Liver (tissue), 9 donors: ENCODE results near the gene PGAM1. TPM values are rescaled to one million over a fixed set of nuclear protein-coding genes. Genes with fewer than 3 reads are reported as not detected.
"Not testable (repeated sequence)": the region's sequence is repeated elsewhere in the genome, so short reads cannot be mapped to it uniquely, and the experiment has no call there.

Source experiments
- DNase-seq: peaks from one replicate; pipeline ENCODE4 v3.0.0-alpha.2; 2017; ENCODE audit warnings: low spot score
- H3K27ac ChIP-seq, 2 donors: one replicate each; pipeline ENCODE4 v1.7.0; 2013; ENCODE audit warnings: inconsistent platforms in 2 of 2, low read length in 2 of 2, control low read depth in 1 of 2, low read depth in 1 of 2, mild to moderate bottlenecking in 1 of 2
- H3K27me3 ChIP-seq, 4 donors: one replicate each; pipeline versions ENCODE4 v1.6.1 to v1.7.0; 2013; ENCODE audit warnings: low read length in 3 of 4, inconsistent platforms in 1 of 4, mild to moderate bottlenecking in 1 of 4, moderate library complexity in 1 of 4; ENCODE audit not compliant: control insufficient read depth in 4 of 4, insufficient read depth in 4 of 4
- H3K36me3 ChIP-seq, 4 donors: one replicate each; pipeline versions ENCODE4 v1.6.1 to v1.7.0; 2013; ENCODE audit warnings: low read length in 3 of 4, mild to moderate bottlenecking in 3 of 4, low read depth in 1 of 4, moderate library complexity in 1 of 4; ENCODE audit not compliant: control insufficient read depth in 4 of 4, insufficient read depth in 3 of 4
- H3K4me1 ChIP-seq, 4 donors: one replicate each; pipeline versions ENCODE4 v1.6.1 to v1.7.0; 2013; ENCODE audit warnings: low read length in 3 of 4, mild to moderate bottlenecking in 3 of 4, moderate library complexity in 1 of 4; ENCODE audit not compliant: control insufficient read depth in 4 of 4, insufficient read depth in 4 of 4
- H3K4me3 ChIP-seq, 3 donors: one replicate each; pipeline versions ENCODE4 v1.6.1 to v1.7.0; 2013; ENCODE audit warnings: low read length in 3 of 3, control low read depth in 1 of 3, low read depth in 1 of 3, mild to moderate bottlenecking in 1 of 3
- H3K9ac ChIP-seq, 2 donors: one replicate each; pipeline ENCODE4 v1.7.0; 2013; ENCODE audit warnings: low read length in 2 of 2, mild to moderate bottlenecking in 2 of 2, moderate library complexity in 2 of 2, control low read depth in 1 of 2, low read depth in 1 of 2
- H3K9me3 ChIP-seq, 4 donors: one replicate each; pipeline versions ENCODE4 v1.6.1 to v1.7.0; 2013; ENCODE audit warnings: low read length in 3 of 4; ENCODE audit not compliant: control insufficient read depth in 4 of 4
- EGR1 ChIP-seq, 2 donors: IDR thresholded peaks; 2 replicates each; pipeline ENCODE4 v1.6.1; 2016 to 2018; ENCODE audit warnings: antibody characterized with exemption in 2 of 2, low read depth in 2 of 2
- FOXA2 ChIP-seq: IDR thresholded peaks from 2 replicates; pipeline ENCODE4 v1.6.1; 2016; ENCODE audit warnings: antibody characterized with exemption
- GABPA ChIP-seq, 2 donors: IDR thresholded peaks in 1 of 2; conservative IDR thresholded peaks in 1 of 2; 2 replicates each; pipeline ENCODE4 v1.6.1; 2016; ENCODE audit warnings: antibody characterized with exemption in 2 of 2, mild to moderate bottlenecking in 1 of 2, moderate library complexity in 1 of 2
- HNF4A ChIP-seq, 2 donors: conservative IDR thresholded peaks; 2 replicates each; pipeline ENCODE4 v1.6.1; 2016; ENCODE audit warnings: antibody characterized with exemption in 2 of 2, mild to moderate bottlenecking in 2 of 2
- HNF4G ChIP-seq: IDR thresholded peaks from 2 replicates; pipeline ENCODE4 v1.6.1; 2016; ENCODE audit warnings: antibody characterized with exemption
- JUND ChIP-seq, 2 donors: IDR thresholded peaks; 2 replicates each; pipeline ENCODE4 v1.6.1; 2016; ENCODE audit warnings: antibody characterized with exemption in 2 of 2
- NR2F2 ChIP-seq: IDR thresholded peaks from 2 replicates; pipeline ENCODE4 v1.6.1; 2016; ENCODE audit warnings: antibody characterized with exemption
- RAD21 ChIP-seq, 2 donors: IDR thresholded peaks; 2 replicates each; pipeline ENCODE4 v1.6.1; 2016; ENCODE audit warnings: antibody characterized with exemption in 2 of 2, mild to moderate bottlenecking in 2 of 2
- RXRA ChIP-seq, 2 donors: IDR thresholded peaks; 2 replicates each; pipeline ENCODE4 v1.6.1; 2017 to 2018; ENCODE audit warnings: antibody characterized with exemption in 2 of 2, mild to moderate bottlenecking in 1 of 2
- YY1 ChIP-seq: IDR thresholded peaks from 2 replicates; pipeline ENCODE4 v1.6.1; 2016; ENCODE audit warnings: antibody characterized with exemption, mild to moderate bottlenecking
- WGBS: extraction: QIAGEN DNeasy Blood & Tissue Kit; methylation state at CpG from one replicate; pipeline ENCODE4 v1.1.7; 2013; 5-methylcytosine and 5-hydroxymethylcytosine counted together
- polyA plus RNA-seq, 2 donors: library from polyadenylated mRNA; stranded (reverse) in 1 of 2; unstranded in 1 of 2; fragments of 200-250 nt in 1 of 2; fragments of >200 nt in 1 of 2; fragmentation: Nextera tagmentation in 1 of 2; extraction: Ambion mirVana in 1 of 2; gene quantifications; one replicate each; pipeline versions ENCODE4 v1.2.1 to v1.2.3, GENCODE V29; 2013 to 2015
- total RNA-seq, 2 donors: library from RNA; depleted of rRNA; stranded (reverse); fragments of >200 nt; gene quantifications; one replicate each; pipeline ENCODE4 v1.2.3, GENCODE V29; 2014
- TF ChIP-seq, protein P1 (sequence below): IDR thresholded peaks from 2 replicates; pipeline ENCODE4 v1.6.1; 2016; ENCODE audit warnings: antibody characterized with exemption
- TF ChIP-seq, protein P2 (sequence below): IDR thresholded peaks from 2 replicates; pipeline ENCODE4 v1.6.1; 2016; ENCODE audit warnings: antibody characterized with exemption
- TF ChIP-seq, protein P3 (sequence below): IDR thresholded peaks from 2 replicates; pipeline ENCODE4 v1.6.1; 2016; ENCODE audit warnings: antibody characterized with exemption
- donor health status: healthy.
- donor health status: healthy.
- donor health status: healthy.
- donor health status: healthy.
- donor health status: healthy.

The PGAM1 gene
- total and polyA plus RNA-seq, 4 donors = 52.0 to 178 (median 106) TPM

DNA sequence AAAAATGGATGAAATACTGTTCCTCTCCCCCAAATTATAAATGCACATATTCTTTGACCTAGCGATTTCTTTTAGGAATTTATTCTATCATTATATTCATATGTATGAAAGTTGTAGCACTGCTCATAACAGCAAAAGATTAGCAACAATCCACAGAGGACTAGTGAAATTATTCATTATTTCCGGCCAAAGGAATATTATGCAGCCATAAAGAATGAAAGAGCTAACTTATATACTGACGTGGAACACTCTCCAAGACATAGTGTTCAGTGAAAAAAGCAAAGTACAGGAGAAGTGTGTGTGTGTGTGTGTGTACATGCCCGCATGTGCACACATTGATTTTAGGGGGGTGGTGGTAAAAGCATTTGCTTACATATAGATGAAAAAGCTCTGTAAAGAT lies 48.9 kb downstream of the PGAM1 start:
- no peak overlapping the region for H3K27ac ChIP-seq
- H3K4me1 ChIP-seq = no peaks in the 10 kb centered on the region
- no peaks in the 10 kb centered on the region for H3K9me3 ChIP-seq
- H3K9ac ChIP-seq = no peak overlapping the region
- TF ChIP-seq, protein P1, sequence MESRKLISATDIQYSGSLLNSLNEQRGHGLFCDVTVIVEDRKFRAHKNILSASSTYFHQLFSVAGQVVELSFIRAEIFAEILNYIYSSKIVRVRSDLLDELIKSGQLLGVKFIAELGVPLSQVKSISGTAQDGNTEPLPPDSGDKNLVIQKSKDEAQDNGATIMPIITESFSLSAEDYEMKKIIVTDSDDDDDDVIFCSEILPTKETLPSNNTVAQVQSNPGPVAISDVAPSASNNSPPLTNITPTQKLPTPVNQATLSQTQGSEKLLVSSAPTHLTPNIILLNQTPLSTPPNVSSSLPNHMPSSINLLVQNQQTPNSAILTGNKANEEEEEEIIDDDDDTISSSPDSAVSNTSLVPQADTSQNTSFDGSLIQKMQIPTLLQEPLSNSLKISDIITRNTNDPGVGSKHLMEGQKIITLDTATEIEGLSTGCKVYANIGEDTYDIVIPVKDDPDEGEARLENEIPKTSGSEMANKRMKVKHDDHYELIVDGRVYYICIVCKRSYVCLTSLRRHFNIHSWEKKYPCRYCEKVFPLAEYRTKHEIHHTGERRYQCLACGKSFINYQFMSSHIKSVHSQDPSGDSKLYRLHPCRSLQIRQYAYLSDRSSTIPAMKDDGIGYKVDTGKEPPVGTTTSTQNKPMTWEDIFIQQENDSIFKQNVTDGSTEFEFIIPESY = no peak
- TF ChIP-seq JUND (IDR thresholded peaks at IDR 0.05) = no peak
- no peak for TF ChIP-seq EGR1 (IDR thresholded peaks at IDR 0.05; ENCODE audit: low read depth in 2 of 2)
- TF ChIP-seq, protein P2, sequence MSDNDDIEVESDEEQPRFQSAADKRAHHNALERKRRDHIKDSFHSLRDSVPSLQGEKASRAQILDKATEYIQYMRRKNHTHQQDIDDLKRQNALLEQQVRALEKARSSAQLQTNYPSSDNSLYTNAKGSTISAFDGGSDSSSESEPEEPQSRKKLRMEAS = no peak
- no peak for TF ChIP-seq RXRA (IDR thresholded peaks at IDR 0.05)
- no peak for TF ChIP-seq HNF4G
- TF ChIP-seq RAD21 (IDR thresholded peaks at IDR 0.05) = no peak
- TF ChIP-seq YY1 = no peak
- no peak for TF ChIP-seq HNF4A (conservative IDR thresholded peaks at IDR 0.05)
- TF ChIP-seq, protein P3, sequence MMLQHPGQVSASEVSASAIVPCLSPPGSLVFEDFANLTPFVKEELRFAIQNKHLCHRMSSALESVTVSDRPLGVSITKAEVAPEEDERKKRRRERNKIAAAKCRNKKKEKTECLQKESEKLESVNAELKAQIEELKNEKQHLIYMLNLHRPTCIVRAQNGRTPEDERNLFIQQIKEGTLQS = no peak
- TF ChIP-seq GABPA (IDR thresholded peaks at IDR 0.05 in 1 of 2, conservative IDR thresholded peaks at IDR 0.05 in 1 of 2) = no peak
- TF ChIP-seq FOXA2 = no peak
- H3K4me3 ChIP-seq = no peak overlapping the region
- WGBS = 97% methylated on average over 4 of the region's 4 CpGs
- DNase-seq = no peak
- peaks cover 16 to 60% (median 30%) of the 10 kb centered on the region in 4 donors for H3K36me3 ChIP-seq
- no peaks in the 10 kb centered on the region for H3K27me3 ChIP-seq

DNA sequence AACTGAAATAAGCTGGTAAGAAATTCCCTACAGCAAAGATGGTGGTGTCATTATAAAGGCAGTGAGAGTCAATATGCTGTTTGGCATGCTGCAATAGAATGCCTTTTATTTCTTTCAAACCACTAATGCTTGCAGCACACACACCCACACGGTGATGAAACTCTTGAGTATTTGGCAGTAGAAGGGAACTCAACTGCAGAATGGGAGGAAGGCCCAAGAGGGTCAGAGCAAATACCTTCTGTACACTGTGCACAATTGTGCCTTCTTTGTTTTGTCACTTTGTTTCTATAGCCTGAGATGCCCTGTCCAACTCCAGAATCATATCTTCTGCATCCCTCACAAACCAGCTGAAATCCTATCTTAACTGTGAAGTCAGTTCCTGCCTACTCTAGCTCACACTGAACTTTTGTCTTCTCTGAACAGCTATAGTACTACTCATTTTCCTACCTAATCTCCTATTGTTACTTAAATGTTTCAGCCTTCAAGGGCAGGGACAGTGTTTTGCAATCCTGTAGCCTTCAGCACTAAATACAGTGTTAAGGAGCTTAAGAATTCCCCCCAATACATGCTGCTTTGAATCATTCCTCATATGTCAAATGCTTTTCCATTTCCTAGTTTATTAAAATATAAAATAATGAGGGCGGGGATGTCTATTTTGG lies 50.1 kb downstream of the PGAM1 start:
- Histone ChIP-seq H3K36me3 (peaks cover 17 to 59% (median 29%) of the 10 kb centered on the region in 4 donors), H3K4me1 (no peaks in the 10 kb centered on the region), H3K27me3 (no peaks in the 10 kb centered on the region), H3K9me3 (no peaks in the 10 kb centered on the region), H3K9ac (no peak overlapping the region), H3K27ac (no peak overlapping the region), H3K4me3 (no peak overlapping the region)
- WGBS = 77% methylated on average over 2 of the region's 2 CpGs
- TF ChIP-seq EGR1 (IDR thresholded peaks at IDR 0.05; ENCODE audit: low read depth in 2 of 2) (no peak), HNF4A (conservative IDR thresholded peaks at IDR 0.05) (no peak), NR2F2 (no peak), FOXA2 (no peak)
- DNase-seq = no peak

DNA sequence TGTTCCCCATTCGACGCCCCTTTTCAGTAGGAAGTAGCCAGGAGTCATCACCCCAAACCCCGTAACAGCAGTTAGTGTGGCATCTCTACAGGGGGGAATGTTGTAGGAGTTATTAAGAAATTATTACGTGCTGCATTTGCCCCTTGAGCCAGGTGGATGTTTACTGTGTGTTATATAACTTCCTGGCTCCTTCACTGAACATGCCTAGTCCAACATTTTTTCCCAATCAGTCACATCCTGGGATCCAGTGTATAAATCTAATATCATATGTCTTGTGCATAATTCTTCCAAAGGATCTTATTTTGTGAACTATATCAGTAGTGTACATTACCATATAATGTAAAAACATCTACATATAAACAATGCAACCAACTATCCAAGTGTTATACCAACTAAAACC lies 53.4 kb downstream of the PGAM1 start:
- 84% methylated on average over 4 of the region's 4 CpGs for WGBS
- H3K36me3 ChIP-seq = peaks cover 15 to 44% (median 24%) of the 10 kb centered on the region in 4 donors
- H3K27ac ChIP-seq = not testable (repeated sequence)

More for the DNA sequence above, 53.4 kb downstream of the PGAM1 start:
- DNase-seq, H3K27me3 ChIP-seq, H3K9ac ChIP-seq, H3K9me3 ChIP-seq, H3K4me3 ChIP-seq, H3K4me1 ChIP-seq: not testable (repeated sequence)
